AG09319 (cell line): ENCODE data around the gene ILDR2.

Experiments used
- DNase-seq: peaks from one replicate; pipeline ENCODE4 v3.0.0-alpha.2; 2010; ENCODE audit warnings: low read depth; ENCODE audit errors: extremely low read depth
- CTCF ChIP-seq: IDR thresholded peaks from 2 replicates; pipeline ENCODE4 v1.5.1; 2011; ENCODE audit warnings: low read depth, mild to moderate bottlenecking, inconsistent platforms, low read length, moderate library complexity

Gene ILDR2

GRCh38 chr1:166859597-166859996, 115.7 kb downstream of the ILDR2 start:
- DNase-seq, result no peak

GRCh38 chr1:166858726-166859419, 116.5 kb downstream of the ILDR2 start:
- no peak for DNase-seq
- no peak for TF ChIP-seq CTCF

More at GRCh38 chr1:166859597-166859996, 115.7 kb downstream of the ILDR2 start:
- no peak for TF ChIP-seq CTCF
